Motor neuron (in vitro differentiated cells): Measurements from ENCODE around the gene CMTM8. TPM values are rescaled to one million over a fixed set of nuclear protein-coding genes. Genes with fewer than 3 reads are reported as not detected.

ENCODE experiments used
- ATAC-seq, 8 experiments: fragments of 200-7000 bp; cut with Tn5 transposase; replicated peaks in 6 of 8; 2 replicates each; pipeline ENCODE4 v1.8.0; 2021; ENCODE audit warnings: mild to moderate bottlenecking in 8 of 8, moderate library complexity in 8 of 8
- H3K27ac ChIP-seq, 2 donors: fragments of 250-450 bp; sonication (Bioruptor Pico); 2 replicates each; pipeline ENCODE4 v1.9.0; 2021; ENCODE audit warnings: antibody characterized with exemption in 2 of 2, mild to moderate bottlenecking in 2 of 2, moderate library complexity in 1 of 2
- H3K4me1 ChIP-seq, 2 donors: fragments of 250-450 bp; sonication (Bioruptor Pico); replicated peaks in 1 of 2; 2 replicates each; pipeline ENCODE4 v1.6.1; 2021; ENCODE audit warnings: antibody characterized with exemption in 2 of 2, mild to moderate bottlenecking in 2 of 2, moderate library complexity in 1 of 2
- H3K4me3 ChIP-seq, 5 donors: fragments of 250-450 bp; sonication (Bioruptor Pico); 2 replicates each; pipeline ENCODE4 v1.9.0; 2021; ENCODE audit warnings: antibody characterized with exemption in 5 of 5, mild to moderate bottlenecking in 5 of 5, moderate library complexity in 4 of 5
- WGBS, 10 experiments: fragments of 450-650 bp; shearing (Covaris generic); methylation state at CpG; one replicate each; pipeline ENCODE4 v1.0.0; 2022; 5-methylcytosine and 5-hydroxymethylcytosine counted together
- in situ Hi-C, 9 experiments: fragments of 400-800 bp; cut with MboI; loops; one replicate each; pipeline ENCODE4 v1.15.0; 2021; ENCODE audit warnings: low sequenced_read_pairs in 9 of 9, low pct_unique_long_range_greater_than_20kb in 2 of 9; ENCODE audit not compliant: unreplicated experiment in 9 of 9
- total RNA-seq, 8 experiments: library from RNA; unstranded; fragments of 300-600 nt; gene quantifications; 2 replicates each; pipeline versions ENCODE4 v1.2.3 to v1.2.4, GENCODE V29; 2022

The CMTM8 gene
- total RNA-seq, 8 experiments from 2014 or later = 0.40 to 2.4 (median 1.3) TPM

- 50 to 100% (median 86%) methylated on average over 1 to 2 of the region's 2 CpGs; no CpG with 5 or more reads in 1 of the 10 experiments for WGBS, 10 experiments
- in situ Hi-C loops = no loop called here
- no peak overlapping the region for H3K4me3 ChIP-seq
- H3K27ac ChIP-seq = no peak overlapping the region
- peaks cover 22 to 34% of the 10 kb centered on the region in 2 donors for H3K4me1 ChIP-seq
- ATAC-seq = no peak
These were observed 81.1 kb downstream of the CMTM8 start for GRCh38 chr3:32319607-32320006.

GRCh38 chr3:32320080-32320479 lies 81.6 kb downstream of the CMTM8 start:
- H3K4me3 ChIP-seq = no peak overlapping the region
- in situ Hi-C loops = no loop called here
- 21 to 96% (median 85%) methylated on average over 2 to 6 of the region's 6 CpGs; no CpG with 5 or more reads in 2 of the 10 experiments for WGBS, 10 experiments
- H3K27ac ChIP-seq = no peak overlapping the region
- peaks cover 27 to 39% of the 10 kb centered on the region in 2 donors for H3K4me1 ChIP-seq
- ATAC-seq = peak in 1 of 8 experiments; percentile 27

- H3K4me1 ChIP-seq = peaks cover 33 to 50% of the 10 kb centered on the region in 2 donors
- no peak overlapping the region for H3K4me3 ChIP-seq
- WGBS, 10 experiments = 0 to 45% (median 18%) methylated on average over 1 to 13 of the region's 16 CpGs
- in situ Hi-C loops = no loop called here
- peak overlapping the region in 1 of 2 donors; percentile 60 for H3K27ac ChIP-seq
- ATAC-seq = peak in 5 of 8 experiments; percentile 72 to 84 (median 83)
These were observed 82.8 kb downstream of the CMTM8 start for GRCh38 chr3:32321095-32321790.

GRCh38 chr3:32322311-32322710 lies 83.8 kb downstream of the CMTM8 start:
- Histone ChIP-seq H3K4me1 (peaks cover 33 to 58% of the 10 kb centered on the region in 2 donors), H3K27ac (no peak overlapping the region), H3K4me3 (no peak overlapping the region)
- WGBS, 10 experiments = 0 to 100% (median 75%) methylated on average over 1 of the region's 1 CpG; no CpG with 5 or more reads in 5 of the 10 experiments
- in situ Hi-C loops = no loop called here
- ATAC-seq = no peak

- WGBS, 10 experiments = 0 to 71% (median 20%) methylated on average over 1 to 4 of the region's 4 CpGs; no CpG with 5 or more reads in 1 of the 10 experiments
- Histone ChIP-seq H3K27ac (no peak overlapping the region), H3K4me3 (no peak overlapping the region), H3K4me1 (peaks cover 33 to 58% of the 10 kb centered on the region in 2 donors)
- ATAC-seq = no peak
- in situ Hi-C loops = no loop called here
These were observed 85.1 kb downstream of the CMTM8 start for GRCh38 chr3:32323604-32324003.

GRCh38 chr3:32325201-32325600 lies 86.7 kb downstream of the CMTM8 start:
- in situ Hi-C loops = loop anchor here in 1 of 9 experiments (25.0 kb wide), 1 partner anchor 138 kb away; no protein-coding TSS in a partner anchor
- no peak overlapping the region for H3K27ac ChIP-seq
- H3K4me1 ChIP-seq = peaks cover 33 to 58% of the 10 kb centered on the region in 2 donors
- 0 to 56% (median 28%) methylated on average over 1 to 4 of the region's 4 CpGs; no CpG with 5 or more reads in 1 of the 10 experiments for WGBS, 10 experiments
- peak in 3 of 8 experiments; percentile 58 to 69 (median 68) for ATAC-seq
- no peak overlapping the region for H3K4me3 ChIP-seq

- no peak overlapping the region for H3K4me3 ChIP-seq
- WGBS, 10 experiments = 14 to 70% methylated on average over 2 to 3 of the region's 3 CpGs; no CpG with 5 or more reads in 8 of the 10 experiments
- ATAC-seq = peak in 2 of 8 experiments; percentile 18 to 24
- peaks cover 29 to 53% of the 10 kb centered on the region in 2 donors for H3K4me1 ChIP-seq
- H3K27ac ChIP-seq = peak overlapping the region in 1 of 2 donors; percentile 20
- in situ Hi-C loops = loop anchor here in 1 of 9 experiments (25.0 kb wide), 1 partner anchor 139 kb away; no protein-coding TSS in a partner anchor
These were observed 87.4 kb downstream of the CMTM8 start for GRCh38 chr3:32325927-32326326.

GRCh38 chr3:32326795-32327194 lies 88.3 kb downstream of the CMTM8 start:
- ATAC-seq = peak in 2 of 8 experiments; percentile 40 to 92
- H3K27ac ChIP-seq = no peak overlapping the region
- in situ Hi-C loops = loop anchor here in 1 of 9 experiments (25.0 kb wide), 1 partner anchor 139 kb away; no protein-coding TSS in a partner anchor
- H3K4me1 ChIP-seq = peaks cover 24 to 45% of the 10 kb centered on the region in 2 donors
- WGBS, 10 experiments = 0 to 100% (median 72%) methylated on average over 1 to 2 of the region's 2 CpGs; no CpG with 5 or more reads in 3 of the 10 experiments
- H3K4me3 ChIP-seq = no peak overlapping the region

GRCh38 chr3:32334675-32335074 lies 96.2 kb downstream of the CMTM8 start:
- peak in 2 of 8 experiments; percentile 27 to 66 for ATAC-seq
- H3K4me3 ChIP-seq = no peak overlapping the region
- no peaks in the 10 kb centered on the region for H3K4me1 ChIP-seq
- in situ Hi-C loops = loop anchor here in 1 of 9 experiments (25.0 kb wide), 1 partner anchor 147 kb away; no protein-coding TSS in a partner anchor
- WGBS, 10 experiments = 0 to 100% (median 67%) methylated on average over 1 to 2 of the region's 4 CpGs; no CpG with 5 or more reads in 2 of the 10 experiments
- H3K27ac ChIP-seq = no peak overlapping the region

- in situ Hi-C loops = loop anchor here in 1 of 9 experiments (25.0 kb wide), 1 partner anchor 148 kb away; no protein-coding TSS in a partner anchor
- no peak for ATAC-seq
- Histone ChIP-seq H3K27ac (no peak overlapping the region), H3K4me1 (peaks cover 0 to 4% of the 10 kb centered on the region in 2 donors), H3K4me3 (no peak overlapping the region)
- 38 to 100% (median 80%) methylated on average over 1 to 11 of the region's 13 CpGs; no CpG with 5 or more reads in 1 of the 10 experiments for WGBS, 10 experiments
These were observed 97.1 kb downstream of the CMTM8 start for GRCh38 chr3:32335365-32336112.

- ATAC-seq = no peak
- Histone ChIP-seq H3K4me1 (peaks cover 0 to 6% of the 10 kb centered on the region in 2 donors), H3K27ac (no peak overlapping the region), H3K4me3 (no peak overlapping the region)
- in situ Hi-C loops = loop anchor here in 1 of 9 experiments (25.0 kb wide), 1 partner anchor 149 kb away; no protein-coding TSS in a partner anchor
- 14 to 70% (median 50%) methylated on average over 1 to 2 of the region's 2 CpGs; no CpG with 5 or more reads in 6 of the 10 experiments for WGBS, 10 experiments
These were observed 97.6 kb downstream of the CMTM8 start for GRCh38 chr3:32336113-32336498.

GRCh38 chr3:32337505-32337904 lies 99.0 kb downstream of the CMTM8 start:
- ATAC-seq = peak in 1 of 8 experiments; percentile 34
- H3K4me1 ChIP-seq = peaks cover 0 to 6% of the 10 kb centered on the region in 2 donors
- H3K27ac ChIP-seq = no peak overlapping the region
- in situ Hi-C loops = loop anchor here in 1 of 9 experiments (25.0 kb wide), 1 partner anchor 150 kb away; no protein-coding TSS in a partner anchor
- no peak overlapping the region for H3K4me3 ChIP-seq
